Mucosa of rectum (tissue), 2 donors: Measurements from ENCODE around the gene TMOD2.

ENCODE experiments used
- H3K27ac ChIP-seq, 2 donors: one replicate each; pipeline ENCODE4 v1.7.0; 2013; ENCODE audit warnings: inconsistent platforms in 2 of 2, low read depth in 2 of 2, low read length in 2 of 2
- H3K27me3 ChIP-seq, 2 donors: one replicate each; pipeline ENCODE4 v1.7.0; 2013; ENCODE audit warnings: low read length in 2 of 2; ENCODE audit not compliant: control insufficient read depth in 2 of 2, insufficient read depth in 2 of 2
- H3K36me3 ChIP-seq, 2 donors: one replicate each; pipeline ENCODE4 v1.7.0; 2013; ENCODE audit warnings: low read length in 2 of 2; ENCODE audit not compliant: control insufficient read depth in 2 of 2, insufficient read depth in 2 of 2
- H3K4me1 ChIP-seq, 2 donors: one replicate each; pipeline ENCODE4 v1.7.0; 2013; ENCODE audit warnings: low read length in 2 of 2, mild to moderate bottlenecking in 1 of 2; ENCODE audit not compliant: control insufficient read depth in 2 of 2, insufficient read depth in 2 of 2
- H3K4me3 ChIP-seq, 2 donors: one replicate each; pipeline ENCODE4 v1.7.0; 2013; ENCODE audit warnings: low read length in 2 of 2
- H3K9ac ChIP-seq, 2 donors: one replicate each; pipeline ENCODE4 v1.7.0; 2013; ENCODE audit warnings: low read length in 2 of 2, low read depth in 1 of 2, mild to moderate bottlenecking in 1 of 2
- H3K9me3 ChIP-seq, 2 donors: one replicate each; pipeline ENCODE4 v1.7.0; 2013; ENCODE audit warnings: low read length in 2 of 2; ENCODE audit not compliant: control insufficient read depth in 2 of 2
- donor health status: healthy.
- donor health status: Normal muscosa, but diverticular disease.

TMOD2 gene

DNA sequence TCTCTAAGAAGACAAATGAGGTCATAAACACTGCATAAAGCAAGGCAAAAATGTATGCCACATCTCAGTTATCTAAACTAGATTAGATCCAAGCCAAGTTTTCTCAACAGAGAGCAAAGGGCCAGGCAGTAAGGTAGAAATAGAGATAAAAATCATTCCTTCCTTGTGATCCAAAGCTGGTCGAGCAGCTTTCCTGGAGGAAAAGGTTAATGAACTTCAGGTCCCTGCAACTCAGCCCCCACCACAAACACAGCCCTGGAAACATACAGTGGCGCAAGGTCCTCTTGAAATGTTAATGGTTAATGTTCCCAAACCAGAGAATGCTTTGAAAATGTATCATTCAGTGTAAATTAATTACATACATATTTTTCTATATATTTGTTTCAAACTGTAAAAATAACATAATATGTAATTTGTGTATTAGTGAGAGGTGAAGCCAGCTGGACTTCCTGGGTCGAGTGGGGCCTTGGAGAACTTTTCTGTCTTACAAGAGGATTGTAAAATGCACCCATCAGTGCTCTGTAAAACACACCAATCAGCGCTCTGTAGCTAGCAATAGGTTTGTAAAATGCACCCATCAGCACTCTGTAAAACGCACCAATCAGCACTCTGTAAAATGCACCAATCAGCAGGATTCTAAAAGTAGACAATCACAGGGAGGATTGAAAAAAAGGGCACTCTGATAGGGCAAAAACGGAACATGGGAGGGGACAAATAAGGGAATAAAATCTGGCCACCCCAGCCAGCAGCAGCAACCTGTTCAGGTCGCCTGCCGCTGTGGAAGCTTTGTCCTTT is 31.0 kb upstream of the TMOD2 start:
- Histone ChIP-seq H3K4me1 (peaks cover 0 to 3% of the 10 kb centered on the region in 2 donors), H3K9me3 (no peaks in the 10 kb centered on the region), H3K36me3 (peaks cover 2% of the 10 kb centered on the region in 2 donors), H3K4me3 (no peak overlapping the region), H3K27me3 (no peaks in the 10 kb centered on the region), H3K27ac (no peak overlapping the region), H3K9ac (no peak overlapping the region)

DNA sequence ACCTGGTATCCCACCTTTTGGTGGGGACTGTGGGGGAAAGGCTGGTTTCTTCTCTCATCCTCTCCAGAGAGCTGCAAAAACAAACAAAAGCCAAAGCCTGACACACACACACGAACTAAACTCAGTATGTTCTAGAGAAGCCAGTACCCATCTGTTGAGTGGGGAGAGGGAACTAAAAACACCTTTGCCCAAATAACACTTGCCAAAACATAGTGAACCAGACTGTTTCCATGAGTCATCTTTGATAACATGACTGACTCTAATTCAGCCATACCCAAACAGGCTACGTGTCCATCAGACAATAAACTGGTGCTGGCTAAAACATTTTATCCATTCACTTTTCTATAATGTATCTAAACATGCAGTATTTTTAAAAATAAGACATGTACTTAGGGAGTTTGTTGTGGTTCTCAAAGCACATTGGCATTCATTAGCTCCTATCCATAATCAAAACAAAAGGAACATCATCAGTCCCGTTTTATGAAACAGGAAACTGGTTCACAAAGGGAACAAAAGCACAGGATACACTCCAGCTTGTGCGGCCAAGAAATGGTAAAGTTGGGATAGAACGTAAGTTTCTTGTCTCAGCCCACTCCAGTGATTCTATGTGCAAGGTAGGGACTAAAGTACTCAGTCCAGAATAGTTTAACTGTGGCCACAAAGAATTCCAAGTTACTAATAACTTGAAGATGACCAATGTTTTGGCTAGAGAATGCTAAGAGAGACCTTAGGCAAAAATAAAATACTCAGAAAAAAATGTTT is 30.0 kb upstream of the TMOD2 start:
- Histone ChIP-seq H3K9me3 (no peaks in the 10 kb centered on the region), H3K27me3 (no peaks in the 10 kb centered on the region), H3K4me3 (no peak overlapping the region), H3K9ac (no peak overlapping the region), H3K36me3 (peaks cover 2% of the 10 kb centered on the region in 2 donors), H3K27ac (no peak overlapping the region), H3K4me1 (peaks cover 0 to 3% of the 10 kb centered on the region in 2 donors)

GRCh38 chr15:51724199-51724598 is 27.2 kb upstream of the TMOD2 start:
- Histone ChIP-seq H3K9ac (no peak overlapping the region), H3K9me3 (no peaks in the 10 kb centered on the region), H3K27me3 (no peaks in the 10 kb centered on the region), H3K4me1 (no peaks in the 10 kb centered on the region), H3K27ac (no peak overlapping the region), H3K4me3 (no peak overlapping the region), H3K36me3 (peaks cover 2% of the 10 kb centered on the region in 2 donors)

DNA sequence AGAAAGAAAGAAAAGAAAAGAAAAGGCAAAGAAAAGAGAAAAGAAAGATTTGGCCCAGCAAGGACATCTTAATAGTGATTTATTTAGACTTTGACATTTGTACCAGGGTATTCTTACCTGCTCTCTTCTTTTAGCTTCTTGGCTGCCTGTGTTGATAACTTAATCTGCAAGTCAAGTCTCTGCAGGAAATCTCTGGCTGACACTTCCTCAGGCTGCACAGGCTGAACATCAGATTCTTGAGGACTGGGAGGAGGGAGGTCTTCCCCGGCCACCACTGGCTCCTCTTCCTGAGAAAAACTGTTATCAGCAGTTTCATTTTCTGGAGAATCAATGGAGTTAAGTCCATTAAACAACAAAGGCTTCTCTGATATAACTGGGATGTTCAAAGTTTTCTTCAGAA is 26.7 kb upstream of the TMOD2 start:
- no peaks in the 10 kb centered on the region for H3K4me1 ChIP-seq

GRCh38 chr15:51726302-51727073 is 24.9 kb upstream of the TMOD2 start:
- H3K9ac ChIP-seq, result no peak overlapping the region
- peaks cover 3 to 6% of the 10 kb centered on the region in 2 donors for H3K4me1 ChIP-seq
- no peaks in the 10 kb centered on the region for H3K27me3 ChIP-seq
- H3K27ac ChIP-seq, result no peak overlapping the region
- H3K36me3 ChIP-seq, result peaks cover 2% of the 10 kb centered on the region in 2 donors
- H3K9me3 ChIP-seq, result no peaks in the 10 kb centered on the region
- H3K4me3 ChIP-seq, result no peak overlapping the region

More for the DNA sequence above, 26.7 kb upstream of the TMOD2 start:
- Histone ChIP-seq H3K9ac (no peak overlapping the region), H3K27me3 (no peaks in the 10 kb centered on the region), H3K36me3 (peaks cover 2% of the 10 kb centered on the region in 2 donors), H3K27ac (no peak overlapping the region), H3K9me3 (no peaks in the 10 kb centered on the region), H3K4me3 (no peak overlapping the region)

DNA sequence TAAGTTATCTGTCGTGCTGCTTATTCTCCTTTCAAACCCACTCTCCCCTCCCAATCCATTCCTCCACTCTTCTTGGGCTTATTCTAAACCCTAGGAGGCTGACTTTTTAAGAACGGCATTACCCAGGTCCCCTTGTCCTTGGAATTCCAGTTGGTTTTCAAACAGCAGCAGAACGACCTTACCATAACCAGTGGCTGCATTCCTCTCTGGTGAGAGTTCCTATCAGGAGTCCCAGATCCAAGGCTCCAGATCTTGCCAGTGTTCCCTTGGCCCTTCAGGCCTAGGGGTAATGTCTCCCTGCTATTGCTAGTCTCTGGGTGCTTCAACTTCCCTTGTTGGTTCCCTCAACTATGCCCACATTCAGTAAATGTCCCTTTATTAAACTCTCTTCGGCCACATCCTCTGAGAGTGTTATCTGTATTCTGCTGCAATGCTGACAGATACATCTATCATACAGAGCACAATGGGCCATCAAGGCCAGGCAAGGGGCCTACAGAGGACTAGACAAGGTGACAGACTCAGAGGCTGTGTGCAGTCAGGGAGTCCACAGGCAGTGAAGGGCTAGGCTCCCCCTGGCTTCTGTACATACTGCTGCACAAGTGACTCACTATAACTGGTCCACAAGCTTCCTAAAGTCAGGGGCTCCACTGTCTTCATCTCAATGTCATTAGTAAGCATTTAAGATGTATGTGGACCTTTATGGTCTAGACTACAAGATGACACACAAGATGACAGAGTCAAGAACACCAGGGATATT is 24.1 kb upstream of the TMOD2 start:
- Histone ChIP-seq H3K27me3 (no peaks in the 10 kb centered on the region), H3K9me3 (no peaks in the 10 kb centered on the region), H3K9ac (no peak overlapping the region), H3K36me3 (peaks cover 0 to 2% of the 10 kb centered on the region in 2 donors), H3K27ac (no peak overlapping the region), H3K4me1 (peaks cover 7 to 13% of the 10 kb centered on the region in 2 donors), H3K4me3 (no peak overlapping the region)

GRCh38 chr15:51731549-51732267 is 19.7 kb upstream of the TMOD2 start:
- no peaks in the 10 kb centered on the region for H3K9me3 ChIP-seq
- H3K4me1 ChIP-seq, result peaks cover 14 to 16% of the 10 kb centered on the region in 2 donors
- peak overlapping the region; percentile 60 to 65 for H3K4me3 ChIP-seq
- no peaks in the 10 kb centered on the region for H3K27me3 ChIP-seq
- H3K27ac ChIP-seq, result peak overlapping the region; percentile 74 to 77
- H3K36me3 ChIP-seq, result no peaks in the 10 kb centered on the region
- H3K9ac ChIP-seq, result peak overlapping the region; percentile 18 to 44

GRCh38 chr15:51732646-51733045 is 18.8 kb upstream of the TMOD2 start:
- Histone ChIP-seq H3K27ac (peak overlapping the region in 1 of 2 donors; percentile 74), H3K4me3 (no peak overlapping the region), H3K9ac (no peak overlapping the region), H3K9me3 (no peaks in the 10 kb centered on the region), H3K36me3 (no peaks in the 10 kb centered on the region), H3K4me1 (peaks cover 14 to 17% of the 10 kb centered on the region in 2 donors), H3K27me3 (no peaks in the 10 kb centered on the region)
